ENCODE measurements around the gene PNPT1. TPM values are rescaled to one million over a fixed set of nuclear protein-coding genes. Genes with fewer than 3 reads are reported as not detected.

The PNPT1 gene
- total RNA-seq, 1 experiment from 2014 or later: 33.4 TPM

GRCh38 chr2:55592130-55592529 is 101.5 kb downstream of the PNPT1 start:
- Histone ChIP-seq H3K14ac (ENCODE audit: insufficient read depth, low read length) (no peak overlapping the region), H3K4ac (ENCODE audit: low read depth, low read length) (no peak overlapping the region), H3T11ph (ENCODE audit: low read length) (no peak overlapping the region), H3K4me2 (ENCODE audit: insufficient read depth, insufficient read length, low read length) (no peak overlapping the region), H2BK20ac (ENCODE audit: low read depth, low read length, poor library complexity, severe bottlenecking) (no peak overlapping the region), H4K8ac (replicated peaks; ENCODE audit: insufficient read length, low read depth, low read length) (no peak overlapping the region), H3K9me3 (ENCODE audit: control insufficient read depth, low read depth, low read length) (no peaks in the 10 kb centered on the region), H3K27ac (ENCODE audit: insufficient read length, low read depth, low read length) (no peak overlapping the region), H4K5ac (ENCODE audit: insufficient read length, low read depth, low read length) (no peak overlapping the region), H2AK5ac (ENCODE audit: insufficient read length, low read length) (no peak overlapping the region), H3K9ac (ENCODE audit: extremely low read depth, insufficient read length, low read length) (no peak overlapping the region), H3K4me1 (ENCODE audit: insufficient read depth, low read length) (no peaks in the 10 kb centered on the region), H2BK120ac (ENCODE audit: low read depth, low read length, poor library complexity, severe bottlenecking) (no peak overlapping the region), H2BK5ac (ENCODE audit: insufficient read length, low read length) (no peak overlapping the region), H2AFZ (ENCODE audit: low read length) (no peak overlapping the region), H3K23me2 (ENCODE audit: insufficient read length, low read depth, low read length, poor library complexity, severe bottlenecking) (no peaks in the 10 kb centered on the region), H4K91ac (ENCODE audit: insufficient read length, low read depth, low read length) (no peak overlapping the region), H3K79me1 (ENCODE audit: insufficient read depth, low read depth, low read length, poor library complexity, severe bottlenecking) (no peaks in the 10 kb centered on the region), H2BK15ac (ENCODE audit: low read depth, low read length) (no peak overlapping the region), H3K23ac (ENCODE audit: insufficient read length, low read depth, low read length) (no peak overlapping the region), H2BK12ac (ENCODE audit: insufficient read length, low read depth, low read length) (no peak overlapping the region), H4K20me1 (ENCODE audit: control insufficient read depth, insufficient read depth, insufficient read length) (no peaks in the 10 kb centered on the region), H3K79me2 (ENCODE audit: insufficient read depth, low read length) (no peaks in the 10 kb centered on the region), H3K27me3 (ENCODE audit: insufficient read depth, low read length) (no peaks in the 10 kb centered on the region), H3K18ac (ENCODE audit: insufficient read length, low read depth, low read length) (no peak overlapping the region), H3K56ac (ENCODE audit: insufficient read length, low read depth, low read length) (no peak overlapping the region)
- TF ChIP-seq CTCF (conservative IDR thresholded peaks at IDR 0.05): no peak
- no peak overlapping the region for H3K4me3 Mint-ChIP-seq
- no peaks in the 10 kb centered on the region for H3K9me3 Mint-ChIP-seq
- no peaks in the 10 kb centered on the region for H3K4me1 Mint-ChIP-seq
- no peak for DNase-seq
- no peaks in the 10 kb centered on the region for H3K27me3 Mint-ChIP-seq (ENCODE audit: low read depth)
- WGBS (ENCODE audit: extremely low coverage, insufficient read length, low lambda C conversion rate): no CpG with 5 or more reads among the region's 1 CpG
- peaks cover 3 to 15% (median 11%) of the 10 kb centered on the region in 3 experiments; a peak in 4 of 7 replicates for H3K36me3 Mint-ChIP-seq (ENCODE audit: insufficient read depth in 1 of 3, low read depth in 3 of 3)
- no peak overlapping the region for H3K27ac Mint-ChIP-seq

Data from H9 (cell line).